ENCODE measurements around the gene RRP1. TPM values are rescaled to one million over a fixed set of nuclear protein-coding genes. Genes with fewer than 3 reads are reported as not detected.

Gene RRP1
- total RNA-seq, 1 experiment from 2014 or later = 53.9 TPM

GRCh38 chr21:43797925-43798715 is 8.7 kb downstream of the RRP1 start:
- CTCF ChIA-PET = no interaction called here
- H3K79me2 ChIP-seq (ENCODE audit: insufficient read depth, low read length) = peaks cover 42% of the 10 kb centered on the region
- no peak overlapping the region for H3K27ac ChIP-seq (ENCODE audit: low read depth, low read length)
- H3K4me1 ChIP-seq (ENCODE audit: control insufficient read depth in 1 of 2, insufficient read depth in 2 of 2, low read length in 2 of 2) = no peaks in the 10 kb centered on the region
- intact Hi-C loops (cut with micrococcal nuclease) = no loop called here
- no peak for TF ChIP-seq SP1 (IDR thresholded peaks at IDR 0.05; ENCODE audit: low read depth)
- TF ChIP-seq CBX3 (IDR thresholded peaks at IDR 0.05; ENCODE audit: low read depth) = no peak
- TF ChIP-seq EZH2 (IDR thresholded peaks at IDR 0.05) = no peak
- no peak for TF ChIP-seq POLR2A (IDR thresholded peaks at IDR 0.05; ENCODE audit: borderline replicate concordance, extremely low read depth, insufficient read depth, insufficient read length)
- TF ChIP-seq YY1 (IDR thresholded peaks at IDR 0.05; ENCODE audit: extremely low read depth, insufficient replicate concordance, low read depth, low read length) = no peak
- no peak for TF ChIP-seq ELF1 (IDR thresholded peaks at IDR 0.05; ENCODE audit: borderline replicate concordance, low read depth)
- no peak for TF ChIP-seq ZBTB33 (IDR thresholded peaks at IDR 0.05; ENCODE audit: extremely low read depth, insufficient replicate concordance, low read length)
- no peak for TF ChIP-seq RAD21 (IDR thresholded peaks at IDR 0.05; ENCODE audit: low read depth)
- no peak for TF ChIP-seq EGR1 (IDR thresholded peaks at IDR 0.05; ENCODE audit: low read depth)
- no peak for TF ChIP-seq POLR2AphosphoS5 (IDR thresholded peaks at IDR 0.05; ENCODE audit: low read depth, low read length)
- TF ChIP-seq ZFX (IDR thresholded peaks at IDR 0.05) = no peak
- TF ChIP-seq TCF7L2 (IDR thresholded peaks at IDR 0.05; ENCODE audit: borderline replicate concordance, extremely low read depth, insufficient read depth, insufficient read length) = no peak
- TF ChIP-seq, protein P1, sequence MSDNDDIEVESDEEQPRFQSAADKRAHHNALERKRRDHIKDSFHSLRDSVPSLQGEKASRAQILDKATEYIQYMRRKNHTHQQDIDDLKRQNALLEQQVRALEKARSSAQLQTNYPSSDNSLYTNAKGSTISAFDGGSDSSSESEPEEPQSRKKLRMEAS (IDR thresholded peaks at IDR 0.05) = no peak
- TF ChIP-seq SRF (IDR thresholded peaks at IDR 0.05; ENCODE audit: low read depth) = no peak
- TF ChIP-seq ATF3 (IDR thresholded peaks at IDR 0.05) = no peak
- H2AFZ ChIP-seq (ENCODE audit: low read depth, low read length, poor library complexity, severe bottlenecking) = no peak overlapping the region
- H3K4me2 ChIP-seq (ENCODE audit: low read length) = no peak overlapping the region
- no peaks in the 10 kb centered on the region for H3K27me3 ChIP-seq (ENCODE audit: insufficient read depth, low read length)
- RAD21 ChIA-PET (ENCODE audit: low non-redundant PET in 1 of 2, low total read pairs in 2 of 2, uncharacterized antibody in 2 of 2, unreplicated experiment in 2 of 2) = no interaction called here
- DNase-seq (ENCODE audit: low read depth, low spot score) (no peak), ATAC-seq (no peak)
- BruUV-seq (replicated peaks) = no TSS peak
- no peaks in the 10 kb centered on the region for H3K9me2 ChIP-seq (ENCODE audit: insufficient read depth)
- H3K9ac ChIP-seq (ENCODE audit: low read length) = no peak overlapping the region
- no peaks in the 10 kb centered on the region for H4K20me1 ChIP-seq (ENCODE audit: insufficient read depth)
- POLR2A ChIA-PET = no interaction called here
- no peak overlapping the region for H3K4me3 ChIP-seq (replicated peaks in 1 of 2; ENCODE audit: low read depth in 1 of 2, low read length in 2 of 2)
- H3K36me3 ChIP-seq (ENCODE audit: control insufficient read depth in 1 of 2, insufficient read depth in 2 of 2, low read length in 2 of 2) = peaks cover 72 to 87% of the 10 kb centered on the region in 2 experiments
- H3K9me3 ChIP-seq (ENCODE audit: control insufficient read depth in 1 of 2, insufficient read depth in 1 of 2, low read depth in 1 of 2, low read length in 2 of 2) = no peaks in the 10 kb centered on the region
